GM19328 (cell line): ENCODE data around the gene DRD2.

Experiments
- ATAC-seq: cut with Tn5 transposase; IDR thresholded peaks from one replicate; pipeline ENCODE4 v1.9.1; 2021; ENCODE audit warnings: mild to moderate bottlenecking, moderate library complexity; ENCODE audit not compliant: unreplicated experiment

DRD2 gene

DNA sequence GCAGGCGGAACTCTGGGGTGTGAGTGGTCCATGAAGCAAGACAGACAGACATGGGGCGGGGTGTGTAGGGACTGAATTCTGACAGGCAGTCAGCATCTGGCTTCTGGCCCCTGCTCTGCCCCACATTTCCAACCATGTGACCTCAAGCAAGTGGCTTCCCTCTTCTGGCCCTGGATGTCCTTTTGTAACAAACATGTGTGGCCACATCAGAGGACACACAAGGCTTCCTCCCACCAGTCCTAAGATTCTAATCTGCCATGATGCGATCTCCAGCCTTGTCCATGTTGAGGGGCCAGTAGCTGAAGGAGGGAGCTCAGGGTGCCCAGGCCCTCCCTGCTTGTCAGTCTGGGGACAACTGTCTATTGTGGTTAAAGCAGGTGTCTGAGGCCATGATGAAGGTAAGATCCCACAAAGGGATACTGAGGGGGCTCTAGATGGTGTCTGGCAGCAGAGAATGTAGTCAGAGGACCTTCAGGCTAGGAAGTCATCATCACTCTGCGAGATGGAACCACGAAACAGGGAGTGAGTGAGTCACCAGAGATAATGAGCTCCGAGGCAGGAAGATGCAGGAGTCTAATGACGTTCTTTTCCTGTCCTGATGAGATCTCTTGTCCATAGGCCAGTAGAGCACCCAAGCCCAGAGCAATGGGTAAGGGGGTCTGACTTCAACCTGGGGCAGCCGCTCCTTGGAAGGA is 27.4 kb downstream of the DRD2 start:
- ATAC-seq: no peak

DNA sequence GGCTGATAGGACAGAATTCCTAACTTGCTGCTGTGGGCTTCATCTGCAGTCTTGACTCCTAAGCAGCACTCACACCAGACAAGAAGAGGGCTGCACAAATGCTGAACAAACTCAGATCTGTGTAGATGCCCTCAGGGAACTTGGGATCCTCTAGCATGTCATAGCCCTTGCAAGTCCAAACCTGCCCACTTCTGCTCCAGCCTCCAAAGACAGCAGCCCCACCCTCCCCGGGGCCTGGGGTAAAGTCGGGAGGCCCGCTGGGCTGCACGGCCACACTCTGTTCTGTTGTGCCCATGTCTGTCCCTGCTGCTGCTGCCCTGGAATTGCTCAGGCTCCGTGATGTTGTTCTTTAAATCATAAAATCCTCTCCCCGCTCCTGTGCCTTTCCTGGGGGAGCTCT is 28.3 kb downstream of the DRD2 start:
- no peak for ATAC-seq

DNA sequence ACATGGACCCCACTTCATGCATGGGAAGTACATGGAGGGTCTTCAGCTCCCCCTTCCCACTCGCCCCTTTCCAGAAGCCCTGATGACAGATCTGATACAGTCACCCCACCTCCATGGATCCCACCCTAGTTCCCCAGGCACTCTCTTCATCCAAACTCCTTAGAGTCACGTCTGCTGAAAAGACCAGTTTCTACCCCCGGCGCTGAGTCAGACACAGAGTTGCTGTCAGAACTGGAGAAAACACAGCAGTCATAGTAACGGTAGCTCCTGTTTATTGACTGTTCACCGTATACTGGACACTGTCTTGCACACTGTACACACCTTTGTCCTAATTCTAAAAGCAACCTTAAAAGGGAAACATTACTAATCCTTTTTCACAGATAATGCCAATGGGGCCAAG is 29.1 kb downstream of the DRD2 start:
- no peak for ATAC-seq

DNA sequence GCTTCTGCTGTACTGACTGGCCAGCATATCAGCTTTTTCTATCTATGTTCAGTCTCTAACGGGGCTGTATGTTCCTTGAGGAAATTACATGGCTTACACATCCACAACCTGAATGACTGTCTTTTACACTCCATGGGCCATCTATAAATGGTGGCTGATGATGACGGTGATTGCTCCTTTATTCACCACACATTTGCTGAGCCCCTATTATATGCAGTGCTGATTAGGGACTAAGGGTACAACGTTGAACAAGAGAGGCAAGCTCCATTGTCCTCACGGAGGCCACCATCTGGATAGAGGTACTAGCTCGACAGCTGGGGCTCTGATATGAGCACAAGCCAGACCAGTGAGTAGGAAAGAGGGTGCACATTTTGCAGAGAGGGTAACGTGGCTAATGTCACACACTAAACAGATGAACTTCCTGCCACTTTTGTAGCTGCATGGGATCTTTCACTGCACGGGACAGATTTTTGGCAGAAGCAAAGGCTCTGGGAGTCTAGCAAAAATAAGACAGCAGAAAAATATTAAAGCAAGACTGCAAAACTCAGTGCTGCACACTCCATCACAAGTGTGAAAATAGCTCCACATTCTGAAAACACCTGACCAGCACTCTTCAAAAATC is 30.6 kb downstream of the DRD2 start:
- ATAC-seq: no peak

DNA sequence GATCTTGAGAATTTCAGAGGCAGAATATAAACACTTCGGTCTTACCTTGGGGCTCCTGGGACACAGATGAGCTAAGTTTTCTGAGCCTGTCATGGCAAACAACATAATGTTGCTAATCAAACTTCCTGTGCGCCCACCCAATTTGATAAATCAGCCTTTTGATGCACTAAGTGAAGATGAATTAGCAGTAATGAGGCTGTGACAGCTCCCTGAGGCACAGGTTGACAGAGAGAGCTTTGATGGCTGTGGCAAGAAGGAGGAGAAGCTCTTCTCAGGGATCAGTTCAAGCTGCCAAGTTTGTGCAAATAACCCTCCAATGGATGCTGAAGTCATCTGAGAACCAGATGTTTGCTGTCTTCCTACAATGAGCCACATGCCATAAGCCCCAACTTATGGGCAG is 34.4 kb downstream of the DRD2 start:
- no peak for ATAC-seq

DNA sequence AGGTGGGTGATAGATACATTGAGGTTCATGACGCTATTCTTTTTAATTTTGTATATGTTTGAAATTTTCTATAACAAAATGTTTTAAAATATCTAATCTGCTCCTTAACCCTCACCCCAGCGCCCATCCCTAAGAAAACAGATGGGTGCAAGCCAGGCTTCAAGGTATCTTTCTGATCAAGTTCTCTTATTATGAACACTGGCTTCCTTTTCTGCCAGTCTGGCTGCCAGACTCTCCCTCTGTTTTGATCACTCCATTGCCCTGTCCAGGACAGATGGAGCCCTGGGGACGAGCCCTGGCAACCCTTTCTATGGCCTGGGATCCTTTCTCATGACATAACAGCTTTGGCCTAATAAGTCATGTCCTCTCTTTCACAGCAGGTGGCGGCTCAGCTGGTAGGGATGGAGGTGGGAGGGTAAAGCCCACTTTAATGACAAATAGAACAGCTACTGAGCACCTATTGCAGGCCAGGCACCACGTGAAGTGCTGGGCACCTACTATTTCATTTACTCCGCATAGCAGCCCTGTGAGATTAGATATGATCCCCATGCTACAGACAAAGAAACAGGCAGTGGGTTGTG is 38.4 kb downstream of the DRD2 start:
- ATAC-seq: no peak

DNA sequence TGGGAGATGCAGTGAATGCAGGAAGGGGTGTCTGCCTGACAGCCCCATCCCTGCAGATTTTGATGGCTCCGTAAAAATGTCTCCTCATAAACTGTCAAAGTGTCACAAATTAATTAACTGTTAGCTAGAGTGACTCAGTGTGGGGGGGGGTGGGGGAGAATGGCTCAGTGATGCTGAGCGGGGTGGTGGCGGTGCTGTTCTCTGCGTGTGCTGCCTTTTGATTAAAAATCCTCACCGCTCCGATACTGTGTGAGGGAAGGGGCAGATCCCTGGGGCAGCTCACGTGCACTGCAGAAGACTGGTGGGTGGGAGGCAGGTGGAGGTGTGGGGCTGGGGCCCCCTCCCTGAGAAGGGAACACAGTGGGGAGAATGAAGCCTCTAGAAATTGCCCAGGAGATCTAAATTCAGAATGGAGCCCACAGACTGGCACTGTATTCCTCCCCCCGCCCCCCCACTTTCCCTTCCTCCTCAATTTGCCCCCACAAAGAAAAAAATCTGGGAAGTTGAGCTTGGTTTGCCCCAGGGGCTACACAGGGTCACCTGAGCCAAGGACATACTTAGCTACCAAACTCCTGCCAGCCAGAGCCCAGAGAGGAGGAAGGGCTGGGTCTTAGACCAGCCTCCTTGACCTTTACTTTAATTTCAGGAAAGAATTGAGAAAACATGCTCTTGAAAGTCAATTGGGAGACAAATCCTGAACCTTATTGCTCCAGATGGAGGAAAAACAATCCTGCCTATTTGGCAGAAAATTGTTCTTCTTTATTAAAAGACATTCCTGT is 39.8 kb downstream of the DRD2 start:
- no peak for ATAC-seq

DNA sequence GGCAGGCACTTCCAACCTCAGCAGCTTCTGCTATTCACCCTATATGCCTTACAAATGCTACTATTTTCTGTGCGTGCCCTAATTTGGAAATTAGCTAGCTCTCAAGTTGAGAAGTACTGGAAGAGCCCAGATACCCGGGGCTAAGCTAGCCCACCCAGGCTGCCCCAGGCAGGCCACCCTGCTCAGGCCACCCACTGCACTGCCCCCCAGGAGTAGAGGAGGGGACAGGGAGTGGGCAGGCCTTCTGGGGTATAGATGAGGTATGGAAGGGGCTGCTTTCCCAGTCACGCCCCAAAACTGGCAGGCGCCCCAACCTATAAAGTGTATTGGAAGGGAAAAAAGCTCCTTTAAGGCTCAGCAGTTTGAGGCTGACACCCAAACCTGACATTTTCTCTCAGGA is 43.5 kb downstream of the DRD2 start:
- no peak for ATAC-seq

DNA sequence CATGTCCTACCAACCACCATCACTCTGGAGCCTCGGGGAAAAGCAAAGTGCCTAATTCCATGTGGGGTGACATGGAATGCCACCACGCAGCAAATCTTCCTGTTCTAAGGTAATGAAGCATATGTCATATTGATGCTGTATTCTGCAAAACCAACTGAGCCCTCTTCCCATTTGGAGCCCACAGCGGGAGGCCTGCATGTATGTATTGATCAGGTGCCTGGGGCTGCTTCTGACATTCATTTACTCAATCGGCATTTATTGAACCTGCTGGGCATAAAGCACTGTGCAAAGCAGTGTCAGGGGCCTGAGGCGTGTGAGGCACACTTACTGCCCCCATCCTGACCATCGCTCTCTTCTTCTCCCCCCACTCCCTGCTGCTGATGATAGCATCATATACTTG is 48.5 kb downstream of the DRD2 start:
- no peak for ATAC-seq

DNA sequence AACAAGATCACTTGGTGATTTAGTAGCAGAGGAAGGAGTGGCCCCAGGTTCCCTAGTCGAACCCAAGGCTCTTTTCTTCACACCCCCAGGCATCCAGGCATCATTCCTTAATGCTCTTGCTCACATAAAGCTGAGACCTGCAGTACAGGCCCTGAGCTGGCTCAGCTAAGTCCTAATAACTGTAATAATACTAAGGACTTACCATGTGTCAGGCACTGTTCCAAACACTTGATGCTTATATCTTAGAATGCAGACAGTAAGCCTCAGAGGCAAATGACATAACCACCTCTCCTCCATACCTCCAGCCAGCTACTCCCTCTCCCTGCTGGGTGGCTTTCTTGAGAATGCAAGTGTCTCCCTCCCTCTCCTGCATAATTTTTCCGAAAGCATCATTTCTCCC is 54.4 kb downstream of the DRD2 start:
- ATAC-seq: no peak

DNA sequence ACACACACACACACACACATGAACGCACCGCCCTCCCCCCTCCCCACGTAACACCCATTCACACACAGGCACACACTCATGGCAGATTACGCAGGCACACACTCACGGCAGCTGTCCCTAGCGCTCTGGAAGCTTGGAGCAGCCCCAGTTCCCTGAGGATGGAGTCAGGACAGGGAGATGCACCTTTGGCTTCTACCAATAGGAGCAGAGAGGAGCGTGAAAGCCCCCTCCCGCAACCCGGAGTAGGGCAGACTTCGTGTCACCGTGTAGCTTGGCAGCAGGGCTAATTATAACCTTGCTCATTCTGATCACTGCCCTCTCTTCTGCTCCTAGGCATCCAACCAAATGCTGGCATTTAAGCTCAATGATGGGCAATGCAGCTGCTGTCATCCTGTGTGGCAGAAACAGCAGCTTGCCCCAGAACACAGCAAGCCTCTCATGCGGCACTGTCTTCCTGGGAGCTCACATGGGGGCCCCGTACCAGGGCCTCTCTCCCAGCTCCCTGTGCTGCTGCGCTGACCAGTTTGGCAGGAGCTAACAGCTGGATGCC is 55.7 kb downstream of the DRD2 start:
- no peak for ATAC-seq

DNA sequence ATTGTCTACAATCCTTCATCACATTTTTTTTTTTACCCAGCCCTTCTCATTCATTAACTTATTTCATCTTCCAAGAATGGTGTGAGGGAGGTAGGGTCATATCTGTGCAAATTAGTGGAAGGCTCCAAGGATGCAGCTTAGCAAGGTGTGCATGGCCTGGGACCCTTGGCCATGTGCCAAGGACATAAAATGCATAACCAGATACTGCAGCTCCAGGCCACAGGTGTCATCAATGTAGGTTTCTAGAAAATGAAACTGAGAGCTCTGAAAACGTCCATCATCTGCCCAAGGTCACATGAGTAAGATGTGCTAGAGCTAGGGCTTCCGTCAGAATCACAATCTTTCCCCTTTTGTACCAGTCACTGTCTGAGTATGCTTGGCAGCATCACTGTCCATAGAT is 57.8 kb downstream of the DRD2 start:
- ATAC-seq: no peak

DNA sequence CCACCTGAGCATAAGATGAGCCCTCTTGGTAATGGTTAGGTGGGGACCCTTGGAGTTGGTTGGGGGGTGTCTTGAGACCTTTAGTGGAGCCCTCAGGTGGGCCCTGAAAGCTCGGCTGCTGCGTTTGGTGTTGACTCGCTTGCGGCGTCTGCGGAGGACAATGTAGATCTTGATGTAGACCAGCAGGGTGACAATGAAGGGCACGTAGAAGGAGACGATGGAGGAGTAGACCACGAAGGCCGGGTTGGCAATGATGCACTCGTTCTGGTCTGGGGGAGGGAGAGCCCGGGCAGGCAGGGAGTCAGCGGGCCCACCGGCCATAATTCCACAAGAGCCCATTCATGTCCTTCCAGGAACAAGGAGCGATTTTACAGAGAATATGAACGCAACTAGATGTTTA is 59.9 kb downstream of the DRD2 start:
- no peak for ATAC-seq

DNA sequence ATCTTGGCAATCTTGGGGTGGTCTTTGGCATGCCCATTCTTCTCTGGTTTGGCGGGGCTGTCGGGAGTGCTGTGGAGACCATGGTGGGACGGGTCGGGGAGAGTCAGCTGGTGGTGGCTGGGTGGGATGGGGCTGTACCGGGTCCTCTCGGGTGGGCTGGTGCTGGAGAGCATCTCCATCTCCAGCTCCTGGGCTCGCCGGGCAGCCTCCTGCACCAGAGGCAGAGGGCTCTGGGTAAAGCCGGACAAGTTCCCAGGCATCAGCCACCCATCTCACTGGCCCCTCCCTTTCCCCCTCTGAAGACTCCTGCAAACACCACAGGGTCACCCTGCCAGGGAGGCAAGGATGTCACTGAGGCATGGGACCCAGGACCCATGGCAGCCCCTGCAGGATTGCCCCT is 62.5 kb downstream of the DRD2 start:
- ATAC-seq: no peak

DNA sequence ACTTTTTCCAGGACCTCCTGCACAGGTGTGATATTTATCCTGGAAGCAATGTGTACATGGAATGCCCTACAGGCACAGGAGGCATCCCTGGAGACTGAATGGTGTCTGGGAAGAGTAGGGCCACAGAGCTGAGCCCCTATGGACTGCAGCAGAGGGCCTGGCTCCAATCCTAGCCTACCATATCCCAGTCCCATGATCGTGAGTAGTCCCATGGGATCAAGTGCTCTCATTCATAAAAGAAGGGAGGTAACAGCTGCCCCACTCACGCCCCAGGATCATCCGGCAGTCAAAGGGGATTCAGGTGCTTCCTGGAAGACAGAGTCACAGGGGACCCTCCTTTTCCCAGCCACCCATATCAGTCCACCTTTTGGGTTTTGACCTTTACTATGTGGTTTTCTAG is 63.7 kb downstream of the DRD2 start:
- no peak for ATAC-seq

DNA sequence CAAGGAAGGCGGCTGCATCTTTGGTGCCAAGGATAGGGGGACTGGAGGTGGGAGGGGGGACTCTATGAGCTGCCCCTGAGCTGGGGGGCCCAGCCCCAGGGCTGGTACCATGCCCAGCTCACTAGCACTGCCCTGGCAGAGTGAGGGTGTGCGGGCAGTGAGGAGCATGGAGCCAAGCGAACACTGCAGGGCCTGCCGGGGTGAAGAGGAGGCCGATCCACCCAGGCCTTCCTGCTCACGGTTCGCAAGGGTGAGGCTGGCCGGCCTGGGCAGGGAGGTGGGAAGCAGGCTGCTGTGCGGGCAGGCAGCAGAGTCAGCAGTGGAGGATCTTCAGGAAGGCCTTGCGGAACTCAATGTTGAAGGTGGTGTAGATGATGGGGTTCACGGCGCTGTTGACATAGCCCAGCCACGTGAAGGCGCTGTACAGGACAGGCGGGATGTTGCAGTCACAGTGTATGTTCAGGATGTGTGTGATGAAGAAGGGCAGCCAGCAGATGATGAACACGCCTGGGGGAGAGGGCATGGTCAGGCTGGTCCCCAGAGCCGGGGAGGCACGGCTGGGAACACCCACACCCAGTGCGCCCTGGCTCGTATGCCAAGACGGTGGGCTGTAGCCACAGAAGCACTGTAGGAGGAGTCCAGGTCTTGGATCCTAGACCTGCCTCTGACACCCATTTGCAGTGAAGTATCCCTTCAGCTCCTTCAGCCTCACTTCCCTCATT is 64.6 kb downstream of the DRD2 start:
- no peak for ATAC-seq

DNA sequence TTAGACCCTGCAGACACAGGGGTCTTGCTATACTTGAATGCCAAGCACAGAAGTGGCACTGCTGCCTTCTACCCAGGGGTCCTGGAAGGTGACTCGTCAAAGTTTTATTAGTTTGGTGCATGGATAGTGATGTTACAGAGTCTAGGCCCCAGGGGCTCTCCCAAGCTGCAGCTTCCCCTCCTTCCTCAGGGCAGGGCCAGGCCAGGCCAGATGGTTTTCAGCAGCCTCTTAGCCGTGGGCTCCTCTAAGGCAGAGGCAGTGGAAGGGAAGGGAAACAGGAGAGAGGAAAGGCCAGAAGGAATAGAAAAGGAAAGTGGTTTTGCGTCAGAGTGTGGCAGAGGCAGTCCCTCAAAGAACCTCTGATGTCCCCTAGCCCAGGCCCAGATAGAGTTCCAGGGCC is 65.7 kb downstream of the DRD2 start:
- no peak for ATAC-seq

DNA sequence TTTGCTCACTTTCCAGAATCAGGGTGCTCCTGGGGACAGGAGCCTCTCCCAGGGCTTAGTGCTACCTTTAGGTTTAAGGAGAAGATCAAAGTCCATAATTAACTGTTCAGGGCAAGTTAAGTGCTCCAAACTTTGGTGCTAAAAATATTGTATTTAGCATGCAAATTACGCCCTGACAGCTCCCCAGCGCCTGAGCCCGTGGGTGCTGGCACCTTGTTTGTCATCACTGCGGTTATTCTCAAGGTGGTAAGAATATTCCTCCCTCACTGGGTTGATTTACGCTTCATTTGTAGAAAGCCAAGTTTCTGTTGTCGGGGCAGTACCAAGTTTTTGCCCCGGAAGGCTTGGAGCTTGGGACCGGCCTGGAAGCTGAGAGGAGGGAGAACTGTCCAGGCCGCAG is 66.3 kb downstream of the DRD2 start:
- no peak for ATAC-seq

DNA sequence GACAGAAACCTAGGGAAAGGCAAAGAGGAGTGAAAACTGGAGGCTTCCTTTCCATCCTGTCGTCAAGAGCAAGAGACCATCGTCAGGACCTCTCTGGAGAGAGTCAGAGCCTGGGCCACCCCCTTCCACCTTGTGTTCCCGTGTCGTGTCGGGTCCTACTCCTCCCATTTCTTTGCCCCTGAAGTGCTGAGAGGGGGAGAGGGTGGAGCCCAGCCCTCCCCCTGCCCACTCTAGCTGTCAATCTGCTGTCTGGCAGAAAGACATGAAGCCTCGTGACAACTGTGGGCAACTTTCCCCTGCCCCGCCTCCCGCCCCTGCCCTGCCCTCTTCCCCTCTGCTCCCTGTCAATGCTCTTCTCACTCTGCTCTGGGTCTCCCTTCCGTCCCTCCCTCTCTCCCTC is 67.0 kb downstream of the DRD2 start:
- ATAC-seq: no peak

DNA sequence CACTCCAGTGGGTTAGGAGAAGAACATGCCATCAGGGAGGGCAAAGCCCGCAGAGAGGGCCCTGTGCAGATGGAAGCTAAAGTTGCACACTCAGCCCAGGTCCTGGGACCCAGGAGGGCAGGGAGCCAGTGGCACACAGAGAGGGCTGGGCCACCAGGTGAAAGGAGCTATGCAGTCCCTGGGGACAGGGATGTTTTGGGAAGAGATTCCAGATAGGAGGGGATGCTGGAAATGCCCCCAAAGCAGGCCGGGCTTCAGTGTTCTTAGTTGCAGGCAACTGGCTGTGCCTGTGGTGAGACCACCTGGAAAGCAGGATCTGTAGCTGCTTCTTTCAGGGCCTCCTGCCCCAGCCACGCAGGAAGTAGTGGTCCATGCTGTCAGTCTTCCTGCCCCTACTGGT is 68.0 kb downstream of the DRD2 start:
- no peak for ATAC-seq
